ENCODE data around the gene DENND4C.

DNA sequence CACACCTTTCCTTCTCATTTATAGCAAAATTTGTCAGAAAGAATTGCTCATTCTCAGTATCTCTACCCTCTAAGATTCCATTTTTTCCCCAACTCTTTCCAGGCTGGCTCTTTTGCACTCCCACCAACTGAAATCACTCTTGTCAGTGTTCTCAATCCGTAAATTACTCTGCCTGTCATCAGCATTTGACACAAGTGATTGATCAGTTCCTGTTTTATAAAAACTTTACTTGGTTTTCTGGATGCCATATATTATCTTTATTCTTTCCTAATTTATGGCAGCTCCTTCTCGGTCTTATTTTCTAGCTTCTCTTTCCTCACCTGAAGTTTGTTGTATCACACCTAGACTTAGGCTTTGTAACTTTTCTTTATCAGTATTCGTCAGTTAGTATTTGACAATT lies 16.4 kb downstream of the DENND4C start:
- TF ChIP-seq MXI1 (IDR thresholded peaks at IDR 0.05; ENCODE audit: borderline replicate concordance, low read depth, low read length): no peak
- TF ChIP-seq MAFK (IDR thresholded peaks at IDR 0.05; ENCODE audit: low read depth, low read length): no peak
- TF ChIP-seq, protein P1, sequence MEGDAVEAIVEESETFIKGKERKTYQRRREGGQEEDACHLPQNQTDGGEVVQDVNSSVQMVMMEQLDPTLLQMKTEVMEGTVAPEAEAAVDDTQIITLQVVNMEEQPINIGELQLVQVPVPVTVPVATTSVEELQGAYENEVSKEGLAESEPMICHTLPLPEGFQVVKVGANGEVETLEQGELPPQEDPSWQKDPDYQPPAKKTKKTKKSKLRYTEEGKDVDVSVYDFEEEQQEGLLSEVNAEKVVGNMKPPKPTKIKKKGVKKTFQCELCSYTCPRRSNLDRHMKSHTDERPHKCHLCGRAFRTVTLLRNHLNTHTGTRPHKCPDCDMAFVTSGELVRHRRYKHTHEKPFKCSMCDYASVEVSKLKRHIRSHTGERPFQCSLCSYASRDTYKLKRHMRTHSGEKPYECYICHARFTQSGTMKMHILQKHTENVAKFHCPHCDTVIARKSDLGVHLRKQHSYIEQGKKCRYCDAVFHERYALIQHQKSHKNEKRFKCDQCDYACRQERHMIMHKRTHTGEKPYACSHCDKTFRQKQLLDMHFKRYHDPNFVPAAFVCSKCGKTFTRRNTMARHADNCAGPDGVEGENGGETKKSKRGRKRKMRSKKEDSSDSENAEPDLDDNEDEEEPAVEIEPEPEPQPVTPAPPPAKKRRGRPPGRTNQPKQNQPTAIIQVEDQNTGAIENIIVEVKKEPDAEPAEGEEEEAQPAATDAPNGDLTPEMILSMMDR (conservative IDR thresholded peaks at IDR 0.05; ENCODE audit: low read depth, low read length): no peak
- TF ChIP-seq POLR2A (IDR thresholded peaks at IDR 0.05; ENCODE audit: low read depth, low read length): no peak
- TF ChIP-seq, protein P2, sequence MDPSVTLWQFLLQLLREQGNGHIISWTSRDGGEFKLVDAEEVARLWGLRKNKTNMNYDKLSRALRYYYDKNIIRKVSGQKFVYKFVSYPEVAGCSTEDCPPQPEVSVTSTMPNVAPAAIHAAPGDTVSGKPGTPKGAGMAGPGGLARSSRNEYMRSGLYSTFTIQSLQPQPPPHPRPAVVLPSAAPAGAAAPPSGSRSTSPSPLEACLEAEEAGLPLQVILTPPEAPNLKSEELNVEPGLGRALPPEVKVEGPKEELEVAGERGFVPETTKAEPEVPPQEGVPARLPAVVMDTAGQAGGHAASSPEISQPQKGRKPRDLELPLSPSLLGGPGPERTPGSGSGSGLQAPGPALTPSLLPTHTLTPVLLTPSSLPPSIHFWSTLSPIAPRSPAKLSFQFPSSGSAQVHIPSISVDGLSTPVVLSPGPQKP (IDR thresholded peaks at IDR 0.05; ENCODE audit: borderline replicate concordance, low read depth, low read length): no peak
- no peak for TF ChIP-seq RCOR1 (IDR thresholded peaks at IDR 0.05; ENCODE audit: insufficient replicate concordance, low read length)
- no peak for TF ChIP-seq BHLHE40 (IDR thresholded peaks at IDR 0.05; ENCODE audit: low read depth, low read length)
- no peak for TF ChIP-seq CEBPB (IDR thresholded peaks at IDR 0.05; ENCODE audit: low read depth, low read length)
- TF ChIP-seq RFX5 (IDR thresholded peaks at IDR 0.05; ENCODE audit: low read depth, low read length): no peak
- no peak for TF ChIP-seq SMC3 (IDR thresholded peaks at IDR 0.05; ENCODE audit: low read depth, low read length)

All from IMR-90 (cell line).